Effector CD4-positive, alpha-beta T cell (primary cell): ENCODE results near the gene AMHR2. TPM values are rescaled to one million over a fixed set of nuclear protein-coding genes. Genes with fewer than 3 reads are reported as not detected.
"Not testable (repeated sequence)": the region's sequence is repeated elsewhere in the genome, so short reads cannot be mapped to it uniquely, and the experiment has no call there.

ENCODE experiments used
- DNase-seq: peaks from one replicate; pipeline ENCODE4 v3.0.0-alpha.2; 2020
- total RNA-seq: gene quantifications from one replicate; lab custom pipeline; 2026; lab: John Stamatoyannopoulos, UW

Gene AMHR2
- total RNA-seq = not detected

DNA sequence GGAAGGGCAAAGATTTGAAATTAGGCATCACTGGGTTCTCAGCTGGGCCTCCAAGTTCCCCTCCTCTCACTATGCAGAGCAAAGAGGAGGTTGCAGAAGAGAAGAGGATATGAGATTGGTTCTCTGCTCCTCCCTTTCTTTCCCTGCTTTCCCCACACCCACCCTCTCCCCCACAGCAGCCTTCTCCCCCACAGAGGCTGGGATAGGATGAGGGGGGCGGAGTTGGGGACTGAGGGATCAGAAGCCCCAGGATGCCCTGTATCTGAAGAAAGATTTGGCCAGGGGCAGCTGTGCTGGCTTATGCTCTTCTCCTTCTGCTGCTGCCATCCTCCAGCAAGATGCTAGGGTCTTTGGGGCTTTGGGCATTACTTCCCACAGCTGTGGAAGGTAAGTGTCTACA is at the start of gene AMHR2:
Gene AMHR2 (plus strand): TSS at position 259 of the 400 bp plus-strand sequence. CDS start 80 bp downstream, at position 339.
- DNase-seq = no peak

DNA sequence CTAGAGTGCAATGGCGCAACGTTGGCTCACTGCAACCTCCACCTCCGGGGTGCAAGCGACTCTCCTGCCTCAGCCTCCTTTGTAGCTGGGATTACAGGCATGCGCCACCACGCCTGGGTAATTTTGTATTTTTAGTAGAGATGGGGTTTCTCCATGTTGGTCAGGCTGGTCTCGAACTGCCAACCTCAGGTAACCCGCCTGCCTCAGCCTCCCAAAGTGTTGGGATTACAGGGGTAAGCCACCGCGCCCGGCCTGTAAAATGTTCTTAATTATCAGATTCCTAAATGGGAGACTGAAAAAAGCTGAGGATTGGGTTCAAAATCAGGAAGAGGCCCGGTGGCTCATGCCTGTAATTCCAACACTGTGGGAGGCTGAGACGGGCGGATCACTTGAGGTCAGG is 49.4 kb upstream of the AMHR2 start:
- not testable (repeated sequence) for DNase-seq

DNA sequence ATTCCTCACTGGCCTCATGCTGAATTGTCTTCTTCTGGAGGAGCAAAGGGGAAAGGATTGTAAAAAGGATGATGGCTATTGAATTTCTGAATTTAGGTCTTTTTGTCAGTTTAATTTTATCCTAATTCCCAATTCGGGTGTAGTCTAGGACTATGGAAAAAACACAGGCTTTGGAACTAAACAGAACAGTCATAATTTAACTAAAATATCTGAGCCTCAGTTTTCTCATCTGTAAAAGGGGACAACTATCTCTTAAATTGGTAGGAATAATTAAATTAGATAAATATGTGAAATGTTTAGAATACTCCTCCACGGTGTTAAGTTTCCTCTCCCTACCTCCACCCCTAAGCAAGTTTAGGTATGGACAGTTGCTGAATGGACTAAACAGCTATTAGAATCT is 46.9 kb upstream of the AMHR2 start:
- no peak for DNase-seq

DNA sequence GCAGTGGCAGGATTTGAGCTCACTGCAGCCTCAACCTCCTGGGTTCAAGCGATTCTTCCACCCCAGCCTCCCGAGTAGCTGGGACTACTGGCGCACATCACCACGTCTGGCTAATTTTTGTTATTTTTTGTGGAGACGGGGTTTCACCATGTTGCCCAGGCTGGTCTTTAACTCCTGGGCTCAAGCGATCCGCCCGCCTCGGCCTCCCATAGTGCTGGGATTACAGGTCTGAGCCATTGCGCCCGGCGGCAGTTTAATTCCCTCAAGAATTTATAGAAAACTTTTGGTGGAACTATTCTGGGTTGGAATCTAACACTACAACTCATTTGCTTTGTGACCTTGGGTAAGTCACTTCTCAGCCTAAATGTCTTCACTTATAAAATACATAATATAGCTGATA is 45.4 kb upstream of the AMHR2 start:
- no peak for DNase-seq

DNA sequence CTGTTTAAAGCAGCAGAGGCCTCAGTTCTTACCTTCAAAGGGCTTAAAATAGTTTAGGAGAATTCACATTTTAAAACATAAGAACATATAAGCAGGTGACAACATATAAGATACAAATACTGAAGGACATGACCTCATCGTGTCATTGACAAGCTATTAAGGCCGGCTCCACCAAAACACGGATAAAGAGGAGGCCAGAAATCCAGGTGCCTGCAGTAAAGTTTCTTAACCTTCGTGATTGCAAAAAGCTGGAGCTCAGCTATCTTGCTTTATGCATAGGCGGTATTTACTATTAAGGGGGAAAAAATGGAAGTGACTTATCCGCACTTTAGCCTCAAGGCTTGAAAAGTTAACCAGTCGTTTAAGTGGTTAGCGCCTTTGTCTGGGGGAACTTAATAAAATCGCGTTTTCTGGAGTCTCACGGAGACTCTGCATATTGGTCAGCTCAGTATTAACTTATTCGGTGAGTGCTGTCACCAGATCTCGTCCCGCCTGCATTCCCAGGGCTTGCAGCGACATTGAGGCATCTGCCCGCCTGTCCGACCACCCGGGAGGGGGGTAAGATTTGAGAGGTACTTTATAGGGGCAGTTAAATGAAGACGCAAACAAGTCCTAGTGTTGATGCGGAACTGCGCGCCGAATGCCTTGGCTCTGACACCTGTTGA is 44.8 kb upstream of the AMHR2 start:
- no peak for DNase-seq

- peak; percentile 97 for DNase-seq
Observed at GRCh38 chr12:53379389-53380103, 44.1 kb upstream of the AMHR2 start.

GRCh38 chr12:53380104-53380793 is 43.4 kb upstream of the AMHR2 start, which contains the start of gene SP1:
Gene SP1, plus strand, starts transcription at chr12:53380176. Its CDS starts 116 bp downstream, at chr12:53380292.
- peak; percentile 75 for DNase-seq

DNA sequence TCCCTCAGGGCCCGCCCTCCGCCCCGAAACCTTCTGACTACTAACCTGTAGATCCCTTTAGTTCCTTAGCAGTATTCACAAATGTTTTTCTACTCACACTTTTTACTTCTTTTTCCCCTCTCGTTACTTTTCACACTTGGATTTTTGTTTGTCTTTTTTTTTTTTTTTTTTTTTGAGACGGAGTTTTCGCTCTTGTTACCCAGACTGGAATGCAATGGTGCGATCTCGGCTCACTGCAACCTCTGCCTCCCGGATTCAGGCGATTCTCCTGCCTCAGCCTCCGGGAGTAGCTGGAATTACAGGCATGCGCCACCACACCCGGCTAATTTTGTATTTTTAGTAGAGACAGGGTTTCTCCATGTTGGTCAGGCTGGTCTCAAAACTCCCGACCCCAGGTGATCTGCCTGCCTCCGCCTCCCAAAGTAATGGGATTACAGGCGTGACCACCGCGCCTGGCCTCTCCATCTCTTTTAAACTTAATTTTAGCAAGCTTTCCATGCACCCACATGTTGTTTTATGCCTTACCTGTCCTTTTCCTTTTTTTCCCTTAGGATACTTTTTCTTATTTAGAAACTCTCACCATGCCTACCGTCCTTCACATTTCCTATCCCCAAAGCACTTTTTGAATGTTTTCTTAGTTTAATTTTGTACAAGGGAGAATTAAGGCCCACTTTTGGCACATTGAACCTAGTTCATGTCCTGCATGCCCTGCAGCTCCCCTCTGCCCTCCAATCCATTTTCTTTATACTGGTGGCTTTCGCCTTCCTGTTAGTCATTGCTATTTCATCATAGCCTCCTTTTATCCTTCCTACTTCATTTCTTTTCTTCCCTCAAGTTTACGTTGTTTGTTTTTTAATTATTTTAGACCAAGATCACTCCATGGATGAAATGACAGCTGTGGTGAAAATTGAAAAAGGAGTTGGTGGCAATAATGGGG is 42.6 kb upstream of the AMHR2 start:
- no peak for DNase-seq

GRCh38 chr12:53381731-53382630 is 41.7 kb upstream of the AMHR2 start:
- peak; percentile 23 for DNase-seq

DNA sequence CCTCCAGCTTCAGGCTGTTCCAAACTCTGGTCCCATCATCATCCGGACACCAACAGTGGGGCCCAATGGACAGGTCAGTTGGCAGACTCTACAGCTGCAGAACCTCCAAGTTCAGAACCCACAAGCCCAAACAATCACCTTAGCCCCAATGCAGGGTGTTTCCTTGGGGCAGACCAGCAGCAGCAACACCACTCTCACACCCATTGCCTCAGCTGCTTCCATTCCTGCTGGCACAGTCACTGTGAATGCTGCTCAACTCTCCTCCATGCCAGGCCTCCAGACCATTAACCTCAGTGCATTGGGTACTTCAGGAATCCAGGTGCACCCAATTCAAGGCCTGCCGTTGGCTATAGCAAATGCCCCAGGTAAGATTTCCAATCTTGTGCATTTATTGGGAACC is 40.4 kb upstream of the AMHR2 start:
- DNase-seq = no peak

DNA sequence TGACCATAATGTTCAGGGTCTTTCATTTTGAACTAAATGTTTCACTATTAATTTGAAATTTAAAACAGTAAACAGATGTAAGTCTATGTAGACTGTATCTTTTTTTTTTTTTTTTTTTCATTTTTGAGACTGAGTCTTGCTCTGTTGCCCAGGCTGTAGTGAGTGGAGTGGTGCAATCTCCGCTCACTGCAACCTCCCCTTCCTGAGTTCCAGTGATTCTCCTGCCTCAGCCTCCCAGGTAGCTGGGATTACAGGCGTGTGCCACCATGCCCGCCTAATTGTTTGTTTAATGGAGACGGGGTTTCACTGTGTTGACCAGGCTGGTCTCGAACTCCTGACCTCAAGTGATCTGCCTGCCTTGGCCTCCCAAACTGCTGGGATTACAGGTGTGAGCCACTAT is 37.3 kb upstream of the AMHR2 start:
- DNase-seq = not testable (repeated sequence)

DNA sequence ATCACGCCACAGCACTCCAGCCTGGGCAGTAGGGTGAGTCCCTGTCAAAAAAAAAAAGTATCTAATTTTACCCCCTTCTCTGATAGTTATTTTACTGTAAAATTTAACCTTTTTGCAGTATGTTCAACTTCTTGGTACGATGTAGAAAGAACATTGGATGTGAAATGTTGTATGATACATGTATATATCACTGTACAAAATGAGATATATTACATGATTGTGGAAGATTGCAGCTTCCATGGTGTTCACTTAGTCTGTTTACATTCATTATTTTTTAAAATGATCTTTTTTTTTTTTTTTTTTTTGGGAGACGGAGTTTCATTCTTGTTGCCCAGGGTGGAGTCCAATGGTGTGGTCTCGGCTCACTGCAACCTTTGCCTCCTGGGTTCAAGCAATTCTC is 34.7 kb upstream of the AMHR2 start:
- no peak for DNase-seq

- DNase-seq = no peak
Observed at GRCh38 chr12:53389702-53390101, 34.0 kb upstream of the AMHR2 start.

GRCh38 chr12:53391724-53392123 is 31.9 kb upstream of the AMHR2 start:
- no peak for DNase-seq

DNA sequence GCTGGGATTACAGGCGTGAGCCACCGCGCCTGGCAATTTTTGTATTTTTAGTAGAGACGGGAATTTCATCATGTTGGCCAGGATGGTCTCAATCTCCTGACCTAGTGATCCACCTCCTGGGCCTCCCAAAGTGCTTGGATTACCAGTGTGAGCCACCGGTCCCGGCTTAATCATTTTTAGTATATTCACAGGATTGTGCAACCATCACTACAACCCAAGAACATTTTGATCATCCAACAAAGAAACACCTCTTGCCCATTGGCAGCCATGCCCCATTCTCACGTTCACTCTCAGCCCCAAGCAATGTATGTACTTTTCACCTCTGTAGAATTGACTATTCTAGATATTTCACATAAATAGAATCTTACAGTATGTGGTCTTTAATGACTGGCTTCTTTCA is 23.8 kb upstream of the AMHR2 start:
- DNase-seq = no peak

DNA sequence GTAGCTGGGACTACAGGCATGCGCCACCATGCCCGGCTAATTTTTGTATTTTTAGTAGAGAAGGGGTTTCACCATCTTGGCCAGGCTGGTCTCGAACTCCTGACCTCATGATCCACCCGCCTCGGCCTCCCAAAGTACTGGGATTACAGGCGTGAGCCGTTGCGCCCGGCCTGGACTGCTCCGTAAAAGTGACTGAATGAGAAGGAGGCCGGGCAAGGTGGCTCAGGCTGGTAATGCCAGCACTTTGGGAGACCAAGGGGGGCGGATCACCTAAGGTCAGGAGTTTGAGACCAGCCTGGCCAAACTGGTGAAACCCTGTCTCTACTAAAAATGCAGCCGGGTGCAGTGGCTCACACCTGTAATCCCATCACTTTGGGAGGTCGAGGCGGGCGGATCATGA is 21.3 kb upstream of the AMHR2 start:
- not testable (repeated sequence) for DNase-seq

DNA sequence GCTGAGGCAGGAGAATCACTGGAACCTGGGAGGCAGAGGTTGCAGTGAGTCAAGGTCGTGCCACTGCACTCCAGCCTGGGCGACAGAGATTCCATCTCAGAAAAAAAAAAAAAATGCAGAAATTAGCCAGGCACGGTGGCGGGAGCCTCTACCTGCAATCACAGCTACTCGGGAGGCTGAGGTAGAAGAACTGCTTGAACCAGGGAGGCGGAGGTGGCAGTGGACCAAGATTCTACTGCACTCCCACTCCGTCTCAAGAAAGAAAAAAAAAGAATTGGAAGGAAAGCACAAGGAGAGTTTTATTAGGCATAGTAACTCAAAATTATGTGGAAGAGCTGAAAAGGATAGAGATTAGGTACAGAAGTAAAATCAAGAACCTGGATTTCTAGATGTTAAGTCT is 20.8 kb upstream of the AMHR2 start:
- DNase-seq = no peak

- no peak for DNase-seq
Observed at GRCh38 chr12:53410951-53411350, 12.7 kb upstream of the AMHR2 start.

- no peak for DNase-seq
Observed at GRCh38 chr12:53413485-53414204, 10.0 kb upstream of the AMHR2 start.

- no peak for DNase-seq
Observed at GRCh38 chr12:53414756-53415417, 8.8 kb upstream of the AMHR2 start.
